HG03095 (cell line): ENCODE results near the gene KDM3B.
"Not testable (repeated sequence)": the region's sequence is repeated elsewhere in the genome, so short reads cannot be mapped to it uniquely, and the experiment has no call there.

ENCODE experiments used
- ATAC-seq: cut with Tn5 transposase; IDR thresholded peaks from one replicate; pipeline ENCODE4 v1.9.1; 2021; ENCODE audit warnings: moderate library complexity; ENCODE audit not compliant: unreplicated experiment

Gene KDM3B

DNA sequence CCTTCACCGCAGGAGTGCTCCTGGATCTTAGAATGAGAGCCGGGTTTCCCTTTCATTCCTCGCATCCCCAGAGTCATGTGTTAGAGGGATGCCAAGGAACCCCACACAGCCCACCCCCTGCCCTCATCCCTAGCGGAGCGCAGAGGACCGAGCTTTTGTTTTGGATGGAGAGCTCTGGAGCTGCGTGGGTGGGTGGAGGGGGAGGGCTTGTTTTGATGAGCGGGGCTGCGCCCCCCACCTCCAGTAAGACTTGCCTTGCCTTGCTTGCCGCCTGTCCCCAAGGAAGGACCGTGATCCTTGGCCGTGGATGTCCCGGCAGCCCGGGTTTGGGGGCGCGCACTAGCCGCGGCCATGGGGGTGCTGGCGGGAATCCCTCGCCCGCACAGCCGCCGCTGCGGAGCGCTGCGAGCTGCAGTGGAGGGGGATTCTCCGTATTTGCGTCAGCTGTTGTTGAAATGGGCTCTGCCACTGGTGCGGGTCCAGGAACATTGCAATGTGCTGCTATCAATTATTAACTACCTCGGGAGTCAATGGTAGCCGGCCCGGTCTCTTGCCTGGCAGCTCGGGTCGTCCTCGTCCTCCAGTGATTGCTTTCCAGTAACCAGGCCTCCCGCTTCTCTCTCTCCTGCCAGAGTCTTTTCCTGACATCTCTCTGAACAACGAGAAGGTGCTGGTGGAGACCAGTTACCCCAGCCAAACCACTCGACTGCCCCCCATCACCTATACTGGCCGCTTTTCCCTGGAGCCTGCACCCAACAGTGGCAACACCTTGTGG lies 113.8 kb downstream of the KDM3B start:
- ATAC-seq: no peak

DNA sequence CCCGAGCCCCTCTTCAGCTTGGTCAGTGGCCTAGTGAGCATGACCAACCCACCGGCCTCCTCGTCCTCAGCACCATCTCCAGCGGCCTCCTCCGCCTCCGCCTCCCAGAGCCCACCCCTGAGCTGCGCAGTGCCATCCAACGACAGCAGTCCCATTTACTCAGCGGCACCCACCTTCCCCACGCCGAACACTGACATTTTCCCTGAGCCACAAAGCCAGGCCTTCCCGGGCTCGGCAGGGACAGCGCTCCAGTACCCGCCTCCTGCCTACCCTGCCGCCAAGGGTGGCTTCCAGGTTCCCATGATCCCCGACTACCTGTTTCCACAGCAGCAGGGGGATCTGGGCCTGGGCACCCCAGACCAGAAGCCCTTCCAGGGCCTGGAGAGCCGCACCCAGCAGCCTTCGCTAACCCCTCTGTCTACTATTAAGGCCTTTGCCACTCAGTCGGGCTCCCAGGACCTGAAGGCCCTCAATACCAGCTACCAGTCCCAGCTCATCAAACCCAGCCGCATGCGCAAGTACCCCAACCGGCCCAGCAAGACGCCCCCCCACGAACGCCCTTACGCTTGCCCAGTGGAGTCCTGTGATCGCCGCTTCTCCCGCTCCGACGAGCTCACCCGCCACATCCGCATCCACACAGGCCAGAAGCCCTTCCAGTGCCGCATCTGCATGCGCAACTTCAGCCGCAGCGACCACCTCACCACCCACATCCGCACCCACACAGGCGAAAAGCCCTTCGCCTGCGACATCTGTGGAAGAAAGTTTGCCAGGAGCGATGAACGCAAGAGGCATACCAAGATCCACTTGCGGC lies 114.6 kb downstream of the KDM3B start:
- no peak for ATAC-seq

DNA sequence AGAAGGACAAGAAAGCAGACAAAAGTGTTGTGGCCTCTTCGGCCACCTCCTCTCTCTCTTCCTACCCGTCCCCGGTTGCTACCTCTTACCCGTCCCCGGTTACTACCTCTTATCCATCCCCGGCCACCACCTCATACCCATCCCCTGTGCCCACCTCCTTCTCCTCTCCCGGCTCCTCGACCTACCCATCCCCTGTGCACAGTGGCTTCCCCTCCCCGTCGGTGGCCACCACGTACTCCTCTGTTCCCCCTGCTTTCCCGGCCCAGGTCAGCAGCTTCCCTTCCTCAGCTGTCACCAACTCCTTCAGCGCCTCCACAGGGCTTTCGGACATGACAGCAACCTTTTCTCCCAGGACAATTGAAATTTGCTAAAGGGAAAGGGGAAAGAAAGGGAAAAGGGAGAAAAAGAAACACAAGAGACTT lies 115.2 kb downstream of the KDM3B start:
- no peak for ATAC-seq

DNA sequence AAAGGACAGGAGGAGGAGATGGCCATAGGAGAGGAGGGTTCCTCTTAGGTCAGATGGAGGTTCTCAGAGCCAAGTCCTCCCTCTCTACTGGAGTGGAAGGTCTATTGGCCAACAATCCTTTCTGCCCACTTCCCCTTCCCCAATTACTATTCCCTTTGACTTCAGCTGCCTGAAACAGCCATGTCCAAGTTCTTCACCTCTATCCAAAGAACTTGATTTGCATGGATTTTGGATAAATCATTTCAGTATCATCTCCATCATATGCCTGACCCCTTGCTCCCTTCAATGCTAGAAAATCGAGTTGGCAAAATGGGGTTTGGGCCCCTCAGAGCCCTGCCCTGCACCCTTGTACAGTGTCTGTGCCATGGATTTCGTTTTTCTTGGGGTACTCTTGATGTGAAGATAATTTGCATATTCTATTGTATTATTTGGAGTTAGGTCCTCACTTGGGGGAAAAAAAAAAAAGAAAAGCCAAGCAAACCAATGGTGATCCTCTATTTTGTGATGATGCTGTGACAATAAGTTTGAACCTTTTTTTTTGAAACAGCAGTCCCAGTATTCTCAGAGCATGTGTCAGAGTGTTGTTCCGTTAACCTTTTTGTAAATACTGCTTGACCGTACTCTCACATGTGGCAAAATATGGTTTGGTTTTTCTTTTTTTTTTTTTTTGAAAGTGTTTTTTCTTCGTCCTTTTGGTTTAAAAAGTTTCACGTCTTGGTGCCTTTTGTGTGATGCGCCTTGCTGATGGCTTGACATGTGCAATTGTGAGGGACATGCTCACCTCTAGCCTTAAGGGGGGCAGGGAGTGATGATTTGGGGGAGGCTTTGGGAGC lies 115.9 kb downstream of the KDM3B start:
- no peak for ATAC-seq

DNA sequence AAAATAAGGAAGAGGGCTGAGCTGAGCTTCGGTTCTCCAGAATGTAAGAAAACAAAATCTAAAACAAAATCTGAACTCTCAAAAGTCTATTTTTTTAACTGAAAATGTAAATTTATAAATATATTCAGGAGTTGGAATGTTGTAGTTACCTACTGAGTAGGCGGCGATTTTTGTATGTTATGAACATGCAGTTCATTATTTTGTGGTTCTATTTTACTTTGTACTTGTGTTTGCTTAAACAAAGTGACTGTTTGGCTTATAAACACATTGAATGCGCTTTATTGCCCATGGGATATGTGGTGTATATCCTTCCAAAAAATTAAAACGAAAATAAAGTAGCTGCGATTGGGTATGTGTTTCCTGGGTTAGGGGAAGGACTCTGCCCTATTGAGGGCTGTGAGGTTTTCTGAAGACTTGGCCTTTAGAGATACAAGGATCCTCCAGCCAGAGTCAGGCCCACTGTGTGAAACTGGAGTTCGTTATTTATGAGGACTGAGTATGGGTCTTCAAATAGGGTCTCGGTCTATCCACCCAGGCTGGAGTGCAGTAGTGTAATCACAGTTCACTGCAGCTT lies 116.6 kb downstream of the KDM3B start:
- no peak for ATAC-seq

DNA sequence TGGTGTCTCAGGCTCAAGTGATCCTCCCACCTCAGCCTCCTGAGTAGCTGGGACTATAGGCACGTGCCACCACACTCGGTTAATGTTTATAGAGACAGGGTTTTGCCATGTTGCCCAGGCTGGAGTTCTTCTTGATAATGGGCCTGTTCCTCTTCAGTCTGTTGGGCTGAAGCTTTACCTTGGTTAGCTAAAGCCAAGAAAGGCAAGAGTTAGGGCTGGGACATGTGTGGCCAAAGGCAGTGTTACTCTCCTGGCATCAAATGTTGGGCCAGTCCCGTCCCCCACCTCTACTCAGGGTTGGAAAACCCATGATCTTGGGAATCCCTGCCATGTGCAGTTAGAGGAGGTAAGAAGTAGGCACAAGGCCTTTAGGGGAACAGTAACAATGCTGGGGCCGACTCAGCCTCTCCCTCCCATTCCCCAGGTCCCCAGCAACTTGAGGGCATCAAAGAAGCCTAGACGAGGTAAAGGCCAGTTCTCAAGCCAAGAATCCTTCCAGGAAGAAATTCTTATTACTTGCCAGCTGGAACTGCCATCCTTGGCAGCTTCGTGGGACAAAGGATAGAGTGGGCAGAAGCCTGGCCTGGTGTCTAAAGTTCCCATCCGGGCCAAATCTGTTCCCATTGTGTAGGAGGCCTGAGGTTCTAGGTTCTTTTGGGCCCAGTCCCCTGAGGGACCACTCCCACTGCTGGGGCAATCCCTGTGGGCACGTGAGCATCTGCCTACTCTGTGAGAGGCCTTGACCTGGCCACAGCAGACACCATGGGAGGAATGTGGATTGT lies 117.2 kb downstream of the KDM3B start:
- ATAC-seq: no peak

DNA sequence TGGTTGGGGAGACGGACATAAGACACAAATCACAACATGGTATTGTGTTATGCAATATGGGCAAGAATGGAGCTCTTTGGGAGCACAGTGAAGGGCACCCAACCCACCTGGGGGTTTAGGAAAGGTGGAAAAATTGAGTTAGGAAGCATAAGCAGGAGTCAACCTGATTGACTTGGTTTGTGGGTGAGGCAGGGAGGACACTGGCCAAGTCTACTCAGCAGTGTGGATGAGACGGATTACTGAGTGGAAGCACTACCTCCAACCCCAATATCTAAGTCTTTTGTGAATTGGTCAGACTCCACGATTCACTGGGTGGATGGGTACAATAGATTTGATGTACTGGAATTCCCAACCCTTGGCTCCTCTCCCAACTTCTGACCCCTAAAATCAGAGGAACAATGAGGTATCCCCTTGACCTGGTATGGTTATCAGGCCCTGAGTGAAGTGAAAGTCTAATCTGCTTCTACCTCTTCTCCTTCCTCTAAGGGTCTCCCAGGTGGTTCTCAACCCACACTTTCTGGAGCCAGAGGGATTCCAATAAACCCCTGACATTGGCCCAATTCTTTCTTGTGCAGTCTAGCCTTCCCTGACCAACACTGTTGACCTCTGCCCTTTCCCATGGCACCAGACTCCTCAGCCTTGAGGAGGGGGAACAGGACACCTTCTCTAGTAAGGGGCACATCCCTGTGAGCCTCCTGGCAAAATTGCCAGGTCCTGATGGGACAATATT lies 118.0 kb downstream of the KDM3B start:
- no peak for ATAC-seq

DNA sequence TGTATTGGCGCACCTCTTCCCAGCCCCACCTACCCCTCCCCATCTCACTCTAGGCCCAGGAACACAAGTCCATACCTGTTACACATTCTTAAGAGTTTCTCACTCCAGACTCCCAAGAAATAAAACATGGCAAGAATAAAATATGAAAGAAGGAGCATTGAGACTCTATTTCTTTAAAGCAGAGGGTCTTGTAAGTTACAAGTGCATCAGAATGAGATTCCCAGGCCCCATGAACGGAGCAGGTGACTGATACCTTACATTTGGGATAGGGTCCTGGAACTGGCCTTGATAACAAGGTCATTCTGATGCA lies 118.5 kb downstream of the KDM3B start:
- ATAC-seq: no peak

DNA sequence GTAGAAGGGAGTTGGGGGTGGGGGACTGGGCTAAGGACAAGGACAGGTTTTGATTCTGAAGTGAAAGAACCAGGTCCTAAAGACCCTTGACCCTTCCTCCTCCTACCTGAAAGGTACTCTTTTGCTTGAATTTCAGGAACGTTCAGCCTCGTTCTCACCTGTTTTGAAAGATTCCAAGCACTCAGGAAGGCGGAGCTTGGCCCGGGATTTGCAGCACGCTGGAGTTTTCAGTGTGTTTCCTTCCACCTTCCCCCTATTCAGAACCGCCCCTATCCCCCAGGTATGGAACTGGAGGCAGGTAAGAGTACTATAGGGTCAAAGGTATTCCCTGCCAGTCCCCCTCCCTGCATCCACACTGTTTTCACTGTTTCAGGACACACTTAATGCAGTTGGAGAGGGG lies 119.9 kb downstream of the KDM3B start:
- ATAC-seq: no peak

DNA sequence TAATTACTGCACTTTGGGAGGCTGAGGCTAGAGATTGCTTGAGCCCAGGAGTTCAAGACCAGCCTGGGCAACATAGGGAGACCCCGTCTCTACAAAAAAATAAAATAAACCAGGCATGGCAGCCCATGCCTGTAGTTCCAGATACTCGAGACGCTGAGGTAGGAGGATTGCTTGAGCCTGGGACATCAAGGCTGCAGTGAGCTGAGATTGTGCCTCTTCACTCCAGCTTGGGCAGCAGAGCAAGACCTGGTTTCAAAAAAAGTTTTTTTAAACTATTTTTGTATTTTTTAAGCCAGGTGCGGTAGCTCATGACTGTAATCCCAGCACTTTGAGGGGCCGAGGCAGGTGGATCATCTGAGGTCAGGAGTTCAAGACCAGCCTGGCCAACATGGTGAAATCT lies 120.7 kb downstream of the KDM3B start:
- ATAC-seq: not testable (repeated sequence)

DNA sequence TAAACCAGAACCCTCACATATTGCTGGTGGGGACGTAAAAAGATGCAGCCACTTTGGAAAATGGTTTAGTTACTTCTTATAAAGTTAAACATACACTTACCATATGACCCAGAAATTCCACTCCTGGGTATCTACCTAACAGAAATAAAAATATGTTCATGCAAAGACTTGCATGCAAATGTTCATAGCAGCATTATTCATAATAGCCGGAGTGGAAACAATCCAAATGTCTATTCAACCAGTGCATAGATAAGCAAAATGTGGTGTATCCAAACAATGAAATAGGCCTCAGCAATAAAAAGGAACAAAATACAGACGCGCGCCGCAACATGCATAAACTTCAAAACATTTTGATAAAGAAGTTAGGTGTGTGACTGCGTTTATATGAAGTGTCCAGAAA lies 124.4 kb downstream of the KDM3B start:
- ATAC-seq: no peak

DNA sequence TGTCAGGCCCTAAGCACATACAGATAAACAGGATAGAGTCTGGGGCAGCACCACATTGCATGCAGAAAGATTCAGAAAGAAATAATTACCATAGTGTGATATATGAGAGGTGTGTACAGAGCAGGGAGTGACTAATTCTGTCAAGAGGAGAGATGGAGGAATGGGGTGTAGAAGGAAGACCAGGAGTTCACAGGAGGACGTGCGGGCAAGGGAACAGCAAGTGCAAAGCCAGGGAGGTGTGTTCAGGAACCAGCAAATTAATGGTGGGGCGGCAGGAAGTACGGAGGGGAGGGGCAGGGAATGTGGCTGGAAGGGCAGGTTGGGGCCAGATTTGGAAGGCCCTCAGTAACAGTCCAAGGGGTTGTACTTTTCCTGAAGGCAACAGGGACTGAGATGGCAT lies 130.2 kb downstream of the KDM3B start:
- no peak for ATAC-seq
